A673 (cell line): ENCODE data around the gene EGFR. TPM values are rescaled to one million over a fixed set of nuclear protein-coding genes. Genes with fewer than 3 reads are reported as not detected.

Source experiments
- BruUV-seq: library from RNA; stranded (reverse); fragments of 400-500 nt; replicated peaks from 2 replicates; lab custom pipeline; 2021; lab: Mats Ljungman, UMichigan
- CTCF ChIA-PET: fragments of 300-600 bp; sonication (Branson Sonifier 250); formaldehyde crosslinking; loops from one replicate; lab custom pipeline; 2022; ENCODE audit warnings: antibody characterized with exemption; lab: Charles Lee
- POLR2A ChIA-PET: fragments of 300-600 bp; sonication (Branson Sonifier 250); formaldehyde crosslinking; loops from one replicate; lab custom pipeline; 2022; ENCODE audit warnings: antibody characterized with exemption; ENCODE audit not compliant: low non-redundant PET; lab: Charles Lee
- DNase-seq: peaks from one replicate; pipeline ENCODE4 v3.0.0-alpha.2; 2015; ENCODE audit warnings: low spot score
- H3K27ac ChIP-seq: fragments of 200-600 bp; sonication (generic); 2 replicates; pipeline ENCODE4 v1.5.1; 2016; ENCODE audit warnings: mixed run types, low read depth, mild to moderate bottlenecking, mixed read lengths, antibody characterized with exemption, low read length; ENCODE audit not compliant: poor library complexity, severe bottlenecking
- H3K27me3 ChIP-seq: fragments of 200-600 bp; sonication (generic); replicated peaks from 2 replicates; pipeline ENCODE4 v1.6.1; 2017; ENCODE audit warnings: mixed run types, low read depth, mild to moderate bottlenecking, mixed read lengths, antibody characterized with exemption, low read length; ENCODE audit not compliant: insufficient read depth, poor library complexity
- H3K36me3 ChIP-seq: fragments of 200-600 bp; sonication (generic); 2 replicates; pipeline ENCODE4 v1.6.1; 2016; ENCODE audit warnings: mixed run types, mild to moderate bottlenecking, mixed read lengths, antibody characterized with exemption, low read length; ENCODE audit not compliant: insufficient read depth, poor library complexity, severe bottlenecking
- H3K4me1 ChIP-seq: fragments of 200-600 bp; sonication (generic); 2 replicates; pipeline ENCODE4 v1.6.1; 2017; ENCODE audit warnings: mixed run types, mild to moderate bottlenecking, mixed read lengths, antibody characterized with exemption, low read length; ENCODE audit not compliant: insufficient read depth, poor library complexity, severe bottlenecking
- H3K4me3 ChIP-seq: fragments of 200-600 bp; sonication (generic); 2 replicates; pipeline ENCODE4 v1.5.1; 2016; ENCODE audit warnings: low read depth, mixed run types, mild to moderate bottlenecking, mixed read lengths, low read length; ENCODE audit not compliant: poor library complexity, severe bottlenecking
- H3K9me3 ChIP-seq: fragments of 200-600 bp; sonication (generic); 2 replicates; pipeline ENCODE4 v1.6.1; 2016; ENCODE audit warnings: mixed run types, low read depth, mild to moderate bottlenecking, mixed read lengths, antibody characterized with exemption, low read length; ENCODE audit not compliant: poor library complexity, severe bottlenecking
- EZH2 ChIP-seq: fragments of 200-600 bp; sonication (generic); IDR thresholded peaks from 2 replicates; pipeline ENCODE4 v1.6.1; 2017; ENCODE audit warnings: borderline replicate concordance, low read depth, mild to moderate bottlenecking, mixed read lengths, antibody characterized with exemption, low read length; ENCODE audit not compliant: poor library complexity, severe bottlenecking
- intact Hi-C: fragments of 100-400 bp; cut with micrococcal nuclease; formaldehyde crosslinking; loops from one replicate; pipeline ENCODE4 v1.10.0; 2022; ENCODE audit not compliant: unreplicated experiment
- total RNA-seq: library from RNA; stranded (reverse); gene quantifications from 2 replicates; pipeline ENCODE4 v1.2.3, GENCODE V29; 2021
- TF ChIP-seq, protein P1 (sequence below): fragments of 300-800, 200-600 bp; sonication (generic); conservative IDR thresholded peaks from 2 replicates; pipeline ENCODE4 v1.5.1; 2017; ENCODE audit warnings: low read depth, mild to moderate bottlenecking, antibody characterized with exemption, low read length, moderate library complexity, mixed read lengths

Gene EGFR
- total RNA-seq, 1 experiment from 2014 or later = 0.84 TPM

DNA sequence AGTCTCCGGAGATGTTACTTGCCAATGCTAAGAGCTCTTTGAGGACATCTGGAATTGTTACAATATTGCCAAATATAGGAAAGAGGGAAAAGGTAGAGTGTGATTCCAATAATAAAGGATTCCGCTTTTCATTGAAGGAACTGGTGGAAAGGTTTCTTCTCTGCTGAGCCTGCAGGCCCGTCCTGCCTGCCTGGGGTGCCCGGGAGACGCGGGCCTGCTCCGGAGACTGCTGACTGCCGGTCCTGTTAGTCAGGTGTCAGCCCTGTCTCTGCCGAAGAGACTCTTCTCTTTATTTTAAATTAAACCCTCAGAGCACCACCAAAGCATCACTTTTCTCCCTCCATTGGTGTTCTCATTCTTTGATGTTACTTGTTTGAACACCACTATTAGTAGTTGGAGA, 2.2 kb downstream of the EGFR start:
- Histone ChIP-seq H3K4me1 (peaks cover 5% of the 10 kb centered on the region), H3K4me3 (no peak overlapping the region), H3K36me3 (no peaks in the 10 kb centered on the region), H3K9me3 (no peaks in the 10 kb centered on the region), H3K27me3 (peaks cover 69% of the 10 kb centered on the region), H3K27ac (no peak overlapping the region)
- TF ChIP-seq EZH2 = no peak
- TF ChIP-seq, protein P1, sequence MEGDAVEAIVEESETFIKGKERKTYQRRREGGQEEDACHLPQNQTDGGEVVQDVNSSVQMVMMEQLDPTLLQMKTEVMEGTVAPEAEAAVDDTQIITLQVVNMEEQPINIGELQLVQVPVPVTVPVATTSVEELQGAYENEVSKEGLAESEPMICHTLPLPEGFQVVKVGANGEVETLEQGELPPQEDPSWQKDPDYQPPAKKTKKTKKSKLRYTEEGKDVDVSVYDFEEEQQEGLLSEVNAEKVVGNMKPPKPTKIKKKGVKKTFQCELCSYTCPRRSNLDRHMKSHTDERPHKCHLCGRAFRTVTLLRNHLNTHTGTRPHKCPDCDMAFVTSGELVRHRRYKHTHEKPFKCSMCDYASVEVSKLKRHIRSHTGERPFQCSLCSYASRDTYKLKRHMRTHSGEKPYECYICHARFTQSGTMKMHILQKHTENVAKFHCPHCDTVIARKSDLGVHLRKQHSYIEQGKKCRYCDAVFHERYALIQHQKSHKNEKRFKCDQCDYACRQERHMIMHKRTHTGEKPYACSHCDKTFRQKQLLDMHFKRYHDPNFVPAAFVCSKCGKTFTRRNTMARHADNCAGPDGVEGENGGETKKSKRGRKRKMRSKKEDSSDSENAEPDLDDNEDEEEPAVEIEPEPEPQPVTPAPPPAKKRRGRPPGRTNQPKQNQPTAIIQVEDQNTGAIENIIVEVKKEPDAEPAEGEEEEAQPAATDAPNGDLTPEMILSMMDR = no peak
- BruUV-seq = no TSS peak
- ChIA-PET POLR2A (no interaction called here), CTCF (no interaction called here)
- intact Hi-C loops = no loop called here
- DNase-seq = no peak

DNA sequence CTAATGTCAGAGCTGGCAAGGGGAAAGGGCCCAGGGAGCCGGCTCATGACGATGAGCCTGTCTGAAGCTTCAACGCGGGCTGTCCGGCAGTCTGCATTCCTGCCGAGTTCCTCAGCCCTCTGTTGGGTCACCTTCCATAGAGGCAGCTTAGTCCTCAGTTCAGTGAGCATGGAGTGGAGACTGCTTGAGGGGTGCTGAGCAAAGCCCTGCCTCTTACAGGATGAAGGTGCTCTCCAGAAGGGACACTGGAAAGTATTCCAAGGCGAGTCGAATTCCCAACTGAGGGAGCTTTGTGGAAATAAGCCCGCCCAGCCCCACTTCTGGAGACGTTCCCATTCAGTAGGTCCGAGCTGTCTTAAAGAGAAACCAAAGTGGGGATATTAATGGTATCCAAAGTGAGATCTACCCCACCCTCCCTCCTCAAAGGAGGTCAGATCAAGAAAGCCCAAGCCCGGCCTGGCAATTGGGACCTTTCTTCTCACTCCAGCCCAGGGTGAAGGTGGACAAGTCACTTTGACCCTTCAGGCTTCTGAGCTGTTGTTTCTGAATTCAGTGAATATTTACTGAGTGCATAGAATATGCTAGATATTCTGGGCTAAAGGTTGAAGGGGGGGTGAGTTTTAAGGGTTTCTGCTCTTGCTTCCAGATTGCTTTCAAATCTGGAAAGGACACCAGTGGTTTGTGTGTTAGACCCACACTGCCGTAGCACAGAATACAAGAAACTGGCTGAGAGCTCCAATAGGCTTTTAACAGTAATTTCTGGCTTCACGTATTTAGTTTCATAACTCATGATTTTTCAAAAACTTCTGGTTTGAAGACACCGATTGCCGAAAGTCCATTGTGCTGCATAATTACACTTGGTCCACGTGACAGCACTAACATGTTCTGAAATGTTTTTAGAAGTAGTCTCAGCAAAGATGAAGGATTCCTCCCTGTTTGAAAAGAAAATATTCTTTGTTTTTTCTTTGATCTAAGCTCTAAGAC, 3.5 kb downstream of the EGFR start:
- Histone ChIP-seq H3K4me1 (peaks cover 5% of the 10 kb centered on the region), H3K27me3 (peaks cover 57% of the 10 kb centered on the region), H3K36me3 (no peaks in the 10 kb centered on the region), H3K27ac (no peak overlapping the region), H3K4me3 (no peak overlapping the region), H3K9me3 (no peaks in the 10 kb centered on the region)
- BruUV-seq = no TSS peak
- TF ChIP-seq EZH2 = no peak
- TF ChIP-seq, protein P1 = no peak
- POLR2A ChIA-PET = no interaction called here
- DNase-seq = no peak
- CTCF ChIA-PET = no interaction called here
- intact Hi-C loops = no loop called here

DNA sequence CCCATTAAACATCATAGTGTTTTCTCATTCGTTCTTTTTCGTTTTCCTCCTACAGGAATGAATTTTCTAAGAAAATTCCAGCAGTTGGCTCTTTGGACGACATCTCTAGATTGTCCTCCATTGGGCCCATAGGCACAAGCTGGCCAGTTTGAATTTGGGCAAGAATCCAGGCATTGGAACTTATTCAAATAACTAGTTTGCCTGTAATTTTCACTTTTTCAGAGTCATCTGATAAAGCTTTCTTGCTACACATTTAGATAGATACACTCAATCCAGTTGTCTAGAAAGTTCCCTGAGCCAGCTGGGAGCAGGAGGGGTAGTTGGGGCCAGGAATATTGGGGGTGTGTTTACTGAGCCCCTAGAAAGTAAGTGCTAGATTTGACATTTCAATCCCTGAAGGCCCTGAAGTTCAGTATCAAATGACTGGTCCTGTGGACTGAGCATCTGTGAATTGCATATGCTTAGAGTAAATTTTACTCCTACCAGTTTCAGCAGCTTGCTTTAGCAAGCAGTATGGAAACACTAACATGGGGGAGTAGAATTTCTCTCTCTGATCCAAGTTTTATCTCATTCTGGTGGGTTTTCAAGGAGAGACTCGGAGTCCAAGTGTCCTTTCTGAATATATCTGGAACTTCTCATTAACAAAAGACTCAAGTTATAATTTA, 5.2 kb downstream of the EGFR start:
- DNase-seq = no peak
- Histone ChIP-seq H3K4me1 (peaks cover 5% of the 10 kb centered on the region), H3K27me3 (peaks cover 41% of the 10 kb centered on the region), H3K9me3 (no peaks in the 10 kb centered on the region), H3K4me3 (no peak overlapping the region), H3K27ac (no peak overlapping the region), H3K36me3 (no peaks in the 10 kb centered on the region)
- TF ChIP-seq, protein P1 = no peak
- no peak for TF ChIP-seq EZH2
- intact Hi-C loops = no loop called here
- ChIA-PET CTCF (no interaction called here), POLR2A (no interaction called here)
- BruUV-seq = no TSS peak
